ENCODE data around the gene CLOCK. TPM values are rescaled to one million over a fixed set of nuclear protein-coding genes. Genes with fewer than 3 reads are reported as not detected.

The CLOCK gene
- total and polyA plus RNA-seq, 2 of the 13 experiments (the other 11 are each of a cell fraction or from before 2014, with no cell fraction given), result 8.8 to 13.5 TPM

DNA sequence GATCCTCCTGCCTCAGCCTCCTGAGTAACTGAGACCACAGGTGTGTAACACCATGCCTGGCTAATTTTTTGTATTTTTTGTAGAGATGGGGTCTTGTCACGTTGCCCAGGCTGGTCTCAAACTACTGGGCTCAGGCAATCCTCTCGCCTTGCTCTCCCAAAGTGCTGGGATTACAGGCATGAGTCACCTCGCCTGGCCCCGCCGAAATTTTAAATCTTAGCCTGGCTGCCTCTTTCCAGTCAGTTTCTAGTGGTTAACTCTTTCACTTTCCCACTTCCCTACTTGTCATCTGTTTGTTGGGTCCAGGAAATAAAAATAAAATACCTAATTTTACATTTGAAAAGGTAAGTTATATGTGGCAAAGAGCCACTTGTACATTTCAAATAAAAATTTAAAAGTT is 88.5 kb downstream of the CLOCK start:
- no peaks in the 10 kb centered on the region for H3K4me1 ChIP-seq (ENCODE audit: insufficient read depth, low read length)
- no peak for ATAC-seq
- H4K20me1 ChIP-seq (ENCODE audit: insufficient read depth, low read length), result no peaks in the 10 kb centered on the region
- H3K36me3 ChIP-seq (replicated peaks in 1 of 2; ENCODE audit: control insufficient read depth in 1 of 2, insufficient read depth in 2 of 2, low read length in 2 of 2), result peaks cover 0 to 2% of the 10 kb centered on the region in 2 experiments; a peak in 2 of 5 replicates
- no peak overlapping the region for H2AFZ ChIP-seq (ENCODE audit: low read length)
- no peaks in the 10 kb centered on the region for H3K9me3 ChIP-seq (ENCODE audit: low read length)
- FAIRE-seq, result no peak
- CTCF ChIA-PET (ENCODE audit: low intra/inter-chr PET ratio, low total read pairs), result no interaction called here
- H3K4me3 ChIP-seq (replicated peaks in 1 of 3; ENCODE audit: insufficient read depth in 1 of 3, low read depth in 2 of 3, low read length in 3 of 3), result no peak overlapping the region
- H3K9ac ChIP-seq (ENCODE audit: insufficient read depth, low read depth, low read length), result no peak overlapping the region
- TF ChIP-seq DMAP1 (CRISPR knock-in tag; IDR thresholded peaks at IDR 0.05) (no peak), ZNF24 (IDR thresholded peaks at IDR 0.05) (no peak), PLRG1 (conservative IDR thresholded peaks at IDR 0.05) (no peak), CCAR2 (optimal IDR thresholded peaks at IDR 0.05; ENCODE audit: low read depth, low read length) (no peak), RFXANK (CRISPR knock-in tag; IDR thresholded peaks at IDR 0.05) (no peak), EHMT2 (IDR thresholded peaks at IDR 0.05; ENCODE audit: borderline replicate concordance, low read depth, low read length) (no peak), ZNF264 (CRISPR knock-in tag; IDR thresholded peaks at IDR 0.05) (no peak), MLLT10 (CRISPR knock-in tag; IDR thresholded peaks at IDR 0.05) (no peak), NFATC3 (CRISPR knock-in tag; IDR thresholded peaks at IDR 0.05) (no peak), SSRP1 (CRISPR knock-in tag; IDR thresholded peaks at IDR 0.05) (no peak), ONECUT2 (CRISPR knock-in tag; IDR thresholded peaks at IDR 0.05) (no peak)
- TF ChIP-seq, protein P1, sequence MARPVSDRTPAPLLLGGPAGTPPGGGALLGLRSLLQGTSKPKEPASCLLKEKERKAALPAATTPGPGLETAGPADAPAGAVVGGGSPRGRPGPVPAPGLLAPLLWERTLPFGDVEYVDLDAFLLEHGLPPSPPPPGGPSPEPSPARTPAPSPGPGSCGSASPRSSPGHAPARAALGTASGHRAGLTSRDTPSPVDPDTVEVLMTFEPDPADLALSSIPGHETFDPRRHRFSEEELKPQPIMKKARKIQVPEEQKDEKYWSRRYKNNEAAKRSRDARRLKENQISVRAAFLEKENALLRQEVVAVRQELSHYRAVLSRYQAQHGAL (CRISPR knock-in tag; IDR thresholded peaks at IDR 0.05; ENCODE audit: not compliant biosample characterization), result no peak
- TF ChIP-seq, protein P2, sequence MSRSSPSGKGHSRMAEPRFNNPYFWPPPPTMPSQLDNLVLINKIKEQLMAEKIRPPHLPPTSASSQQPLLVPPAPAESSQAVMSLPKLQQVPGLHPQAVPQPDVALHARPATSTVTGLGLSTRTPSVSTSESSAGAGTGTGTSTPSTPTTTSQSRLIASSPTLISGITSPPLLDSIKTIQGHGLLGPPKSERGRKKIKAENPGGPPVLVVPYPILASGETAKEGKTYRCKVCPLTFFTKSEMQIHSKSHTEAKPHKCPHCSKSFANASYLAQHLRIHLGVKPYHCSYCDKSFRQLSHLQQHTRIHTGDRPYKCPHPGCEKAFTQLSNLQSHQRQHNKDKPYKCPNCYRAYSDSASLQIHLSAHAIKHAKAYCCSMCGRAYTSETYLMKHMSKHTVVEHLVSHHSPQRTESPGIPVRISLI (CRISPR knock-in tag; IDR thresholded peaks at IDR 0.05; ENCODE audit: borderline replicate concordance), result no peak
- TF ChIP-seq, protein P3, sequence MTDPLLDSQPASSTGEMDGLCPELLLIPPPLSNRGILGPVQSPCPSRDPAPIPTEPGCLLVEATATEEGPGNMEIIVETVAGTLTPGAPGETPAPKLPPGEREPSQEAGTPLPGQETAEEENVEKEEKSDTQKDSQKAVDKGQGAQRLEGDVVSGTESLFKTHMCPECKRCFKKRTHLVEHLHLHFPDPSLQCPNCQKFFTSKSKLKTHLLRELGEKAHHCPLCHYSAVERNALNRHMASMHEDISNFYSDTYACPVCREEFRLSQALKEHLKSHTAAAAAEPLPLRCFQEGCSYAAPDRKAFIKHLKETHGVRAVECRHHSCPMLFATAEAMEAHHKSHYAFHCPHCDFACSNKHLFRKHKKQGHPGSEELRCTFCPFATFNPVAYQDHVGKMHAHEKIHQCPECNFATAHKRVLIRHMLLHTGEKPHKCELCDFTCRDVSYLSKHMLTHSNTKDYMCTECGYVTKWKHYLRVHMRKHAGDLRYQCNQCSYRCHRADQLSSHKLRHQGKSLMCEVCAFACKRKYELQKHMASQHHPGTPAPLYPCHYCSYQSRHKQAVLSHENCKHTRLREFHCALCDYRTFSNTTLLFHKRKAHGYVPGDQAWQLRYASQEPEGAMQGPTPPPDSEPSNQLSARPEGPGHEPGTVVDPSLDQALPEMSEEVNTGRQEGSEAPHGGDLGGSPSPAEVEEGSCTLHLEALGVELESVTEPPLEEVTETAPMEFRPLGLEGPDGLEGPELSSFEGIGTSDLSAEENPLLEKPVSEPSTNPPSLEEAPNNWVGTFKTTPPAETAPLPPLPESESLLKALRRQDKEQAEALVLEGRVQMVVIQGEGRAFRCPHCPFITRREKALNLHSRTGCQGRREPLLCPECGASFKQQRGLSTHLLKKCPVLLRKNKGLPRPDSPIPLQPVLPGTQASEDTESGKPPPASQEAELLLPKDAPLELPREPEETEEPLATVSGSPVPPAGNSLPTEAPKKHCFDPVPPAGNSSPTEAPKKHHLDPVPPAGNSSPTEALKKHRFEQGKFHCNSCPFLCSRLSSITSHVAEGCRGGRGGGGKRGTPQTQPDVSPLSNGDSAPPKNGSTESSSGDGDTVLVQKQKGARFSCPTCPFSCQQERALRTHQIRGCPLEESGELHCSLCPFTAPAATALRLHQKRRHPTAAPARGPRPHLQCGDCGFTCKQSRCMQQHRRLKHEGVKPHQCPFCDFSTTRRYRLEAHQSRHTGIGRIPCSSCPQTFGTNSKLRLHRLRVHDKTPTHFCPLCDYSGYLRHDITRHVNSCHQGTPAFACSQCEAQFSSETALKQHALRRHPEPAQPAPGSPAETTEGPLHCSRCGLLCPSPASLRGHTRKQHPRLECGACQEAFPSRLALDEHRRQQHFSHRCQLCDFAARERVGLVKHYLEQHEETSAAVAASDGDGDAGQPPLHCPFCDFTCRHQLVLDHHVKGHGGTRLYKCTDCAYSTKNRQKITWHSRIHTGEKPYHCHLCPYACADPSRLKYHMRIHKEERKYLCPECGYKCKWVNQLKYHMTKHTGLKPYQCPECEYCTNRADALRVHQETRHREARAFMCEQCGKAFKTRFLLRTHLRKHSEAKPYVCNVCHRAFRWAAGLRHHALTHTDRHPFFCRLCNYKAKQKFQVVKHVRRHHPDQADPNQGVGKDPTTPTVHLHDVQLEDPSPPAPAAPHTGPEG (CRISPR knock-in tag; IDR thresholded peaks at IDR 0.05), result no peak
- TF ChIP-seq, protein P4, sequence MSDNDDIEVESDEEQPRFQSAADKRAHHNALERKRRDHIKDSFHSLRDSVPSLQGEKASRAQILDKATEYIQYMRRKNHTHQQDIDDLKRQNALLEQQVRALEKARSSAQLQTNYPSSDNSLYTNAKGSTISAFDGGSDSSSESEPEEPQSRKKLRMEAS (IDR thresholded peaks at IDR 0.05), result no peak
- TF ChIP-seq, protein P5, sequence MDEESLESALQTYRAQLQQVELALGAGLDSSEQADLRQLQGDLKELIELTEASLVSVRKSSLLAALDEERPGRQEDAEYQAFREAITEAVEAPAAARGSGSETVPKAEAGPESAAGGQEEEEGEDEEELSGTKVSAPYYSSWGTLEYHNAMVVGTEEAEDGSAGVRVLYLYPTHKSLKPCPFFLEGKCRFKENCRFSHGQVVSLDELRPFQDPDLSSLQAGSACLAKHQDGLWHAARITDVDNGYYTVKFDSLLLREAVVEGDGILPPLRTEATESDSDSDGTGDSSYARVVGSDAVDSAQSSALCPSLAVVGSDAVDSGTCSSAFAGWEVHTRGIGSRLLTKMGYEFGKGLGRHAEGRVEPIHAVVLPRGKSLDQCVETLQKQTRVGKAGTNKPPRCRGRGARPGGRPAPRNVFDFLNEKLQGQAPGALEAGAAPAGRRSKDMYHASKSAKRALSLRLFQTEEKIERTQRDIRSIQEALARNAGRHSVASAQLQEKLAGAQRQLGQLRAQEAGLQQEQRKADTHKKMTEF (CRISPR knock-in tag; IDR thresholded peaks at IDR 0.05), result no peak
- H3K27me3 ChIP-seq (ENCODE audit: control insufficient read depth in 1 of 2, insufficient read depth in 2 of 2, low read length in 2 of 2), result no peaks in the 10 kb centered on the region
- intact Hi-C loops (cut with micrococcal nuclease; ENCODE audit: unreplicated experiment) (no loop called here), in situ Hi-C loops (cut with HindIII; ENCODE audit: extremely low pct_ligation_motif_present, low pct_unique_long_range_greater_than_20kb) (loop anchor here (25.0 kb wide), 1 partner anchor 279 kb away; no protein-coding TSS in a partner anchor)
- H3K27ac ChIP-seq (ENCODE audit: extremely low read length, insufficient read depth, low read length), result no peak overlapping the region
- WGBS (ENCODE audit: low lambda C conversion rate), result 94% methylated on average over 5 of the region's 5 CpGs
- no TSS peak for BruUV-seq (replicated peaks)
- DNase-seq (ENCODE audit: low spot score), result no peak
- no peaks in the 10 kb centered on the region for H3K79me2 ChIP-seq (ENCODE audit: insufficient read depth, low read length)
- POLR2A ChIA-PET, result no interaction called here
- no peak overlapping the region for H3K4me2 ChIP-seq (ENCODE audit: low read depth, low read length)
